T-helper 2 cell (primary cell): ENCODE measurements around the gene UXS1.
"Not testable (repeated sequence)": the region's sequence is repeated elsewhere in the genome, so short reads cannot be mapped to it uniquely, and the experiment has no call there.

Source experiments
- DNase-seq, 5 experiments: peaks; one replicate each; pipeline versions ENCODE4 v3.0.0 to v3.0.0-alpha.2; 2012 to 2022

Gene UXS1

DNA sequence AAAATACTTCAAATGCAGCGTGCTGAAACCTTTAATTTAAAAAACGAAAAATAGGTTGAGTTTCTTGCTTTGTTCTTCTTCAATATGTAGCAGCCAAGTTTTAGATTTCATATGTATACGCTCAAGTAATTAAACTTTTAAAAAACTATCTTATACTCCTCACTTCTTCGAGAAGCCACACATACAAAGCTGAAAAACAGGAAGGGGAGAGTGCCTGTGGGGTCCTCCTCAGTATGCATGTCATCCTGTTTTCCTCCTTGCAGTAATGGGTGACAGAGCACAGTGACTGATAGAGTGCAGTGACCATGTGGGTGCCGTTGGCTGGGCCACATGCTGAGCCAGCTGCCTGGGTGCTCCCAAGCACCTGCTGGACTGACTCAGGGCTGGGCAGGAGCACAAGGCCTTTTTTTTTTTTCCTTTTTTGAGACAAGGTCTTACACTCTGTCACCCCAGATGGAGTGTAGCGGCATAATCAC, 33.3 kb downstream of the UXS1 start:
- peak in 2 of 5 experiments; percentile 42 to 73 for DNase-seq

DNA sequence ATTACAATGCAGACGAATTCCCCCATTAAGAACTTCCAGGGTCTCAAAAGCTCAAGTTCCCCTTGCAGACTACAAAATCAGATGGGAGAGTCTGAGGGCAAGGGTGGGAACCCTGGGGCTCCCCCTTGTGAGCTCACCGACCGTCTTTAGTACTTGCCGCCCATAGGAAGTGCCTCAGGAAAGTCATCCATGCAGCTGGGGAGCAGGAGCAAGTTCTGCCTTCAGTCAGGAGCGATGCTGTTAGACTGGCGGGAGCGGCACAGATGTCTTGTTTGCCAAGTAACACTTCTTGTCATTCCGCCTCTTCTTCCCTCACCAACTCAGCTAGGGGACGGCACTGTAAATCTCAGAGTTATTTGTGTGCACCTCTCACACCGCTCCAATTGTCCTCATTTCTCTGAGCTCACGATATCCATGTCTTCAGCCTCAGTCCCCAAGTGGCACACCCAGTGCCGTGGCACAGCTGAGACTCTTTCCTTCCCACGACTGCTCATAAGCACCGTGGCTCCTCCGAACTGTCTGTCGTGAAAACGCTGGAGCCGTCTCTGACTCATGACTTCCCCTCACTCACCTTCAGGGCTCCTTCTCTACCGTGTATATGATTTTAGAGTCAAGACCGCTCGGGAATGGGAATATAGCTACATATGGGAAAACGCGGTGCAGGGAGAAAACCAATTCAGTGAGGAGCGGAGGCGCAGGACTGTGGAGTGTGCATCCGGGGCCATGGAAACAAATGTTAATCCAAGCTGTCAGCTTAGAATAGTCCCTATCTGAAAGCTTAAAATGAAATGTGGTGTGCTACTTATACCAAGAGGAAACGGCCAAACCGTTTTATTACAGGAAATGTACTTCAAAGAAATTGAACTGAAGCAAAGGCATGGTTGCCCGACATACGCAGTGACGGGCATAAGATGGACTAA, 34.0 kb downstream of the UXS1 start:
- peak in 4 of 5 experiments; percentile 32 to 85 (median 48) for DNase-seq

- DNase-seq = peak in 3 of 5 experiments; percentile 19 to 79 (median 50)
Measured at GRCh38 chr2:106158871-106159270, 35.2 kb downstream of the UXS1 start.

DNA sequence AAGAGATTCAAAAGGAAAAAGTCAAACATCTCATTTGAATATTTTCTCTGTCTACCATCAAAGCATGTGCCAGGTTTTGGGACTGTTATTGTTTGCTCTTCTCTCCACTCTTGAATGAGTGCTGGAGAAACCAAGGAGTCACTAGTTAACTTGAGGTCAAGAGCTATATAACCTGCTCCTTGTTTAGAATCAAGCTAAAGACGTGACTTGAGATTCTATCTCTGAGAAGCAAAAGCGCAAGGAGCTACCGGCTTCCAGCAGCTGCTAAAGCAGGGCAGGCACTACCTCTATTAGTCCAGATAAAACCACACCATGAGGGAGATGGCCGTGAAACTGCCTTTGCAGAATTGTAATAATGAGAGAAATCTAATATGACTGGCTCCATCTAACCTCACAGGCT, 36.0 kb downstream of the UXS1 start:
- DNase-seq = peak in 1 of 5 experiments; percentile 53

- DNase-seq = no peak
Measured at GRCh38 chr2:106157416-106157815, 36.7 kb downstream of the UXS1 start.

DNA sequence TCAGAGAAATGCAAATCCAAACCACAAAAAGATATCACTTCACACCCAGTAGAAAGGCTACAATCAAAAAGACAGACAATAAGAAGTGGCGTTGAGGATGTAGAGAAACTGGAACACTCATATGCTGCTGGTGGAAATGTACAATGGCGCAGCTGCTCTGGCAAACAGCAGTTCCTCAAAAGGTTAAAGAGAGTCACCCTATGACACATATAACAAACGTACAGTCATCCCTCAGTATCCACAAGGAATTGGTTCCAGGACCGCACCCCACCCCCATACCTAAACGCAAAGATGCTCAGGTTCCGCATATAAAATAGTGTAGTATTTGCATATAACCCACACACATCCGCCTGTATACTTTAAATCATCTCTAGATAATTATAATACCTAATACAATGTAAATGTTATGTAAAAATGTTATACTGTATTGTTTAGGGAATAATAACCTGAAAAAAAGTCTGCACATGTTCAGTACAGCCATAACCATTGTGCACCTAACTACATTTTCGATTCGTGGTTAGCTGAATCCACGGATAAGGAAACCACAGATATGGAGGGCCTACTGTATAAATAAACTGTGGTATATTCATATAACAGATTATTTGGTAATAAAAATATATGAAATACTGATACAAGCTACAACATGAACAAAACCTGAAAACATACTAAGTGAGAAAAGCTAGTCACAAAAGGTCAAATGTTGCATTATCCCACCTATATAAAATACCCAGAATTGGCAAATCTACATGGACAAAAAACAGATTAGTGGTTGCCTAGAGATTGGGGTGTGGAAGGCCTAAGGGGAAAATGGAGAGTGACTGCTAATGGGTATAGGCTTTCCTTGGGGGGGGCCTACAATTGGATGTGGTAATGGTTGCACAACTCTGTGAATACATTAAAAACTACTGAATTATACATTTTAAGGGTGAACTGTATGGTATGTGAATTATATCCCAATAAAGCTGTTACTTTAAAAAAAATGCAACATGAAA, 37.5 kb downstream of the UXS1 start:
- DNase-seq = no peak

- DNase-seq = peak in 1 of 5 experiments; percentile 40
Measured at GRCh38 chr2:106153781-106154180, 40.3 kb downstream of the UXS1 start.

GRCh38 chr2:106147665-106148064, 46.4 kb downstream of the UXS1 start:
- DNase-seq = peak in 1 of 5 experiments; percentile 69

GRCh38 chr2:106147159-106147558, 46.9 kb downstream of the UXS1 start:
- DNase-seq = no peak

GRCh38 chr2:106144621-106145331, 49.3 kb downstream of the UXS1 start:
- peak in 4 of 5 experiments; percentile 27 to 80 (median 52) for DNase-seq

GRCh38 chr2:106143495-106144215, 50.4 kb downstream of the UXS1 start:
- DNase-seq = no peak

- DNase-seq = peak in 1 of 5 experiments; percentile 55
Measured at GRCh38 chr2:106142683-106143082, 51.4 kb downstream of the UXS1 start.

- DNase-seq = peak in 1 of 5 experiments; percentile 69
Measured at GRCh38 chr2:106140913-106141312, 53.2 kb downstream of the UXS1 start.

DNA sequence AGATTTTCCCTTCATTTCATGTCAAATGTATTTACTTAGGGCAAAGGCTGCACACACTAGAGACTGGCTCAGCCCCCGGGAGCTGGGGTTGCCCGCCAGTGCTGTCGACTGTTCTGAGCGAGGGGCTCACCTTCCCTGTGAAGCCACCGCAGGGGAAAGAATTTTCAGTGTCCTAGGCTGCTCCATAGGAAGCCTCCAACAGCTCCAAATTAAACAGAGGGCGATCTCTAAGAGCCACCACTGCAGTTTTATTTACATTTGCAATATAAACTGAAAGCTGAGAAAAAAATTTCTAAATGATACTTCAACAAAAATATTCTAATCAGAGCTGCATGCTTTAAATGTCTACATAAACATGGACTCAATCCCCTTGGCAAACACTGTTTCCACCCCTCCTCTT, 54.0 kb downstream of the UXS1 start:
- DNase-seq = no peak

GRCh38 chr2:106139238-106139935, 54.7 kb downstream of the UXS1 start:
- peak in 1 of 5 experiments; percentile 51 for DNase-seq

- peak in 1 of 5 experiments; percentile 41 for DNase-seq
Measured at GRCh38 chr2:106138543-106139237, 55.4 kb downstream of the UXS1 start.

DNA sequence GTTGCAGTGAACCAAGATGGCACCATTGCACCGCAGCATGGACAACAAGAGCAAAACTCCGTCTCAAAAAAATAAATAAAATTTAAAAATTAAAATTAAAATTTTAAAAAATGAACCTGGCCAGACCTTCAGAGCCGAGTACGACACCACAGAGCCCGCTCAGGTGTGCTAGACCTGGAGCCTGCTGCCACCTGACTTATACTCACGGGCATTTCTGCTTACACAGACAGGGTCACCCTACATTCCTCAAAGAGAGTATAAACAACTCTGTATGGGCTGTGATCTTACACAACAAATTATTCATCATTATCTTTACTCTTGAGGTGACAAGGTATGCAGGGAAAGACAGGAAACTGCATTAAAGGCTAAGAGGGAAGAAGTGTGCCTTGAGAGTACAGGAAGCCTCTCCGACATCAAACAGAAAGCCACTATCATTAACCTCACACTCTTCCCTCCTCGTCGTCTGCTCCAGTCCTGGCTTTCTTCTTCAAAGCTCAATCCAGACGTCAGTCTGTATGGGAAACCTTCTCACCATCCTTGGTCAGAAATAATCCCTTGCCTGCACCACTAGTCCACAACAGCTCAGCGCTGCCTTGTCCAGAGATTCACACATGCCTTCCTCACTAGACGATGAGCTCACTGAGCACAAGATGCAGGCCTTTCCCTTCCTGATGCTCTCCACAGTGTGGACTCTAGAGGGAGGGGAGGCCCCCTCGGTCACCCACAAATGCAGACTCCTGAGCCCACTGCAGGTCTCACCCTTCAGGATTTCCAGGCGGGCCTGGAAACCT, 56.2 kb downstream of the UXS1 start:
- DNase-seq = peak in 2 of 5 experiments; percentile 42 to 53

GRCh38 chr2:106131192-106131591, 62.9 kb downstream of the UXS1 start:
- not testable (repeated sequence) for DNase-seq
